Esophagus squamous epithelium (tissue), 5 donors: ENCODE results near the gene KCNAB3. TPM values are rescaled to one million over a fixed set of nuclear protein-coding genes. Genes with fewer than 3 reads are reported as not detected.

Source experiments
- DNase-seq: peaks from one replicate; lab custom pipeline; 2025; lab: John Stamatoyannopoulos, UW
- H3K27ac ChIP-seq, 4 donors: fragments of 200-600 bp; sonication (generic); one replicate each; pipeline ENCODE4 v1.5.1; 2016 to 2019; ENCODE audit warnings: mild to moderate bottlenecking in 1 of 4
- H3K27me3 ChIP-seq, 4 donors: fragments of 200-600 bp; sonication (generic); 1 replicate in 3 of 4; 2 replicates in 1 of 4; pipeline versions ENCODE4 v1.5.1 to v1.6.0; 2017 to 2021; ENCODE audit warnings: antibody characterized with exemption in 1 of 4
- H3K36me3 ChIP-seq, 3 donors: fragments of 200-600 bp; sonication (generic); one replicate each; pipeline ENCODE4 v1.5.1; 2016 to 2019
- H3K4me1 ChIP-seq, 3 donors: fragments of 200-600 bp; sonication (generic); one replicate each; pipeline ENCODE4 v1.5.1; 2017 to 2019
- H3K4me3 ChIP-seq, 4 donors: fragments of 200-600 bp; sonication (generic); 1 replicate in 3 of 4; 2 replicates in 1 of 4; pipeline ENCODE4 v1.5.1; 2016 to 2019; ENCODE audit warnings: mild to moderate bottlenecking in 2 of 4, moderate library complexity in 1 of 4
- H3K9me3 ChIP-seq, 3 donors: fragments of 200-600 bp; sonication (generic); one replicate each; pipeline ENCODE4 v1.5.1; 2016 to 2019
- CTCF ChIP-seq, 6 experiments: fragments of 450-650 bp in 4 of 6; fragments of 200-600 bp in 2 of 6; sonication (generic) in 2 of 6; IDR thresholded peaks; one replicate each; pipeline ENCODE4 v1.5.1; 2016 to 2019; ENCODE audit warnings: antibody characterized with exemption in 6 of 6, mild to moderate bottlenecking in 4 of 6, moderate library complexity in 4 of 6
- POLR2A ChIP-seq, 4 donors: fragments of 450-650 bp; IDR thresholded peaks; one replicate each; pipeline ENCODE4 v1.6.1; 2017; ENCODE audit warnings: antibody characterized with exemption in 4 of 4, mild to moderate bottlenecking in 4 of 4, moderate library complexity in 3 of 4
- WGBS, 2 donors: methylation state at CpG; one replicate each; pipeline ENCODE4 v1.1.5; 2018; 5-methylcytosine and 5-hydroxymethylcytosine counted together
- intact Hi-C: fragments of 100-400 bp; cut with DNase I; formaldehyde crosslinking; loops from one replicate; pipeline ENCODE4 v1.15.0; 2022
- total RNA-seq, 4 donors: library from RNA; depleted of rRNA; stranded (reverse); fragments of >200 nt; gene quantifications; one replicate each; pipeline ENCODE4 v1.1.0, GENCODE V29; 2016
- donor health status: DM: yes; HTN: yes; CAD: no.

The KCNAB3 gene
- total RNA-seq, 4 donors from 2014 or later, result 0.95 to 1.1 TPM; not detected in 2

- peaks cover 13 to 98% (median 34%) of the 10 kb centered on the region in 3 donors for H3K36me3 ChIP-seq
- H3K4me3 ChIP-seq, result no peak overlapping the region
- WGBS, 2 donors, result 86 to 90% methylated on average over 6 of the region's 6 CpGs
- no peaks in the 10 kb centered on the region for H3K9me3 ChIP-seq
- no peaks in the 10 kb centered on the region for H3K27me3 ChIP-seq
- TF ChIP-seq POLR2A (IDR thresholded peaks at IDR 0.05) (no peak), CTCF (IDR thresholded peaks at IDR 0.05) (no peak)
- intact Hi-C loops, result no loop called here
- no peak for DNase-seq
- H3K27ac ChIP-seq, result no peak overlapping the region
- no peaks in the 10 kb centered on the region for H3K4me1 ChIP-seq
These were observed 11.1 kb upstream of the KCNAB3 start for GRCh38 chr17:7940743-7941142.

- intact Hi-C loops, result no loop called here
- peaks cover 13 to 98% (median 33%) of the 10 kb centered on the region in 3 donors for H3K36me3 ChIP-seq
- H3K27me3 ChIP-seq, result no peaks in the 10 kb centered on the region
- TF ChIP-seq CTCF (IDR thresholded peaks at IDR 0.05), result no peak
- no peak for TF ChIP-seq POLR2A (IDR thresholded peaks at IDR 0.05)
- 87 to 95% methylated on average over 4 of the region's 4 CpGs for WGBS, 2 donors
- no peak for DNase-seq
- H3K4me1 ChIP-seq, result no peaks in the 10 kb centered on the region
- no peak overlapping the region for H3K27ac ChIP-seq
- H3K9me3 ChIP-seq, result no peaks in the 10 kb centered on the region
- no peak overlapping the region for H3K4me3 ChIP-seq
These were observed 10.4 kb upstream of the KCNAB3 start for GRCh38 chr17:7940034-7940433.

GRCh38 chr17:7935859-7936258 lies 6.2 kb upstream of the KCNAB3 start:
- TF ChIP-seq CTCF (IDR thresholded peaks at IDR 0.05) (no peak), POLR2A (IDR thresholded peaks at IDR 0.05) (no peak)
- no peak overlapping the region for H3K27ac ChIP-seq
- no peaks in the 10 kb centered on the region for H3K27me3 ChIP-seq
- no peaks in the 10 kb centered on the region for H3K9me3 ChIP-seq
- intact Hi-C loops, result no loop called here
- peaks cover 13 to 33% (median 17%) of the 10 kb centered on the region in 3 donors for H3K4me1 ChIP-seq
- no peak overlapping the region for H3K4me3 ChIP-seq
- DNase-seq, result no peak
- H3K36me3 ChIP-seq, result peaks cover 0 to 64% (median 13%) of the 10 kb centered on the region in 3 donors

GRCh38 chr17:7932949-7933348 lies 3.3 kb upstream of the KCNAB3 start:
- no peak for DNase-seq
- 3 to 9% methylated on average over 10 to 12 of the region's 16 CpGs for WGBS, 2 donors
- intact Hi-C loops, result no loop called here

GRCh38 chr17:7932483-7932891 lies 2.8 kb upstream of the KCNAB3 start:
- Histone ChIP-seq H3K36me3 (peaks cover 0 to 38% (median 0%) of the 10 kb centered on the region in 3 donors), H3K27ac (peak overlapping the region; percentile 86 to 94 (median 90)), H3K4me3 (peak overlapping the region; percentile 68 to 87 (median 82)), H3K4me1 (peaks cover 19 to 53% (median 28%) of the 10 kb centered on the region in 3 donors), H3K9me3 (no peaks in the 10 kb centered on the region), H3K27me3 (peaks cover 0 to 4% (median 0%) of the 10 kb centered on the region in 4 donors)
- no peak for TF ChIP-seq CTCF (IDR thresholded peaks at IDR 0.05)
- no peak for TF ChIP-seq POLR2A (IDR thresholded peaks at IDR 0.05)
- DNase-seq, result no peak
- intact Hi-C loops, result no loop called here
- 0% methylated on average over 1 to 14 of the region's 17 CpGs for WGBS, 2 donors

More at GRCh38 chr17:7932949-7933348, 3.3 kb upstream of the KCNAB3 start:
- peak in 1 of 6 experiments; percentile 18 for TF ChIP-seq CTCF (IDR thresholded peaks at IDR 0.05)
- no peak for TF ChIP-seq POLR2A (IDR thresholded peaks at IDR 0.05)
- Histone ChIP-seq H3K9me3 (no peaks in the 10 kb centered on the region), H3K4me1 (peaks cover 19 to 53% (median 28%) of the 10 kb centered on the region in 3 donors), H3K27ac (peak overlapping the region; percentile 86 to 94 (median 90)), H3K36me3 (peaks cover 0 to 43% (median 0%) of the 10 kb centered on the region in 3 donors), H3K27me3 (peaks cover 0 to 4% (median 0%) of the 10 kb centered on the region in 4 donors), H3K4me3 (peak overlapping the region; percentile 68 to 87 (median 82))
